ENCODE results near the gene ZNF827.

The ZNF827 gene

DNA sequence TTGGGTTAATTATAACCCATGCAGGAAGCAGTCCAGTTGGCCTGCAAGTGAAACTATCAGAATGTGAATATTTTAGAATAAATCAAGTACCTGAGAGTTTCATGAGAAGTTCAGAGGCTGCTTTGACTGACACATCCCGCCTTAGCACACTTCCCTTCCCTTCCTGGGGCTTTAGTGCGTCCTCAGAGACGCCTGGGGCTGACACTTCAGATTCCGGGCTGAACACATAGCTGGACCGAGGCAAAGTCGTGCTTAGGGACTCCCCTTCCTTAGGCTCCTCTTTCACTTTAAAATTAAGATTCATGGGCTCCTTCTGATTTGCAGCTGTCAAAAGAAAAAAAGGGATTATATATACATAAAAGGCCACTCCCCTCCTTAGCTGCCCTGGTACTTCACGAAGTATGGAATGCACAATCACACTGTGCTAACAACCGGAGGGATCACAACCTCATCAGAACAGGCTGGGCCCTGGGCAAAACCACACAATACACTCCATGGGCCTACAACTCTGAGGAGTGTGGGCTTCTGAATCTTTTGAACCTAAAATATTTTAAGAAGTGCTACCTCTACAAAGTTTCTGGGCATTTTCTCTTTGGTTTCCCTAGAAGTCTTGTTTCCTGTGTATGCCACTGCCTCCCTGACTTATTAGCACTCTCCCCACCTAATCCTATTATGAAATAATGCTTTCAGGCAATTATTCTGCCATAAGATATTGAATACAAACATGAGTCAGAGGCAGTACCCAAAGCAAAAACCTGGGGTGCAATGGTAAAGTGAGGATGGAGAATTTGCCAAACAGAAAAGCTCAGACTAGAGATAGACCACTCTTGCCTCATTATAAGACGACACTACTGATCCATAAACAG, 68.2 kb downstream of the ZNF827 start:
- peaks cover 5% of the 10 kb centered on the region; the same call in 1 of the 2 replicates for H3K4me1 ChIP-seq (ENCODE audit: insufficient read depth, low read length)
- H3K36me3 ChIP-seq (ENCODE audit: insufficient read depth, low read length): peaks cover 6% of the 10 kb centered on the region; the same call in 1 of the 2 replicates
- H3K9me3 ChIP-seq (ENCODE audit: control insufficient read depth, insufficient read depth, low read length): no peaks in the 10 kb centered on the region
- no peak overlapping the region for H3K9ac ChIP-seq (ENCODE audit: low read depth, low read length)

DNA sequence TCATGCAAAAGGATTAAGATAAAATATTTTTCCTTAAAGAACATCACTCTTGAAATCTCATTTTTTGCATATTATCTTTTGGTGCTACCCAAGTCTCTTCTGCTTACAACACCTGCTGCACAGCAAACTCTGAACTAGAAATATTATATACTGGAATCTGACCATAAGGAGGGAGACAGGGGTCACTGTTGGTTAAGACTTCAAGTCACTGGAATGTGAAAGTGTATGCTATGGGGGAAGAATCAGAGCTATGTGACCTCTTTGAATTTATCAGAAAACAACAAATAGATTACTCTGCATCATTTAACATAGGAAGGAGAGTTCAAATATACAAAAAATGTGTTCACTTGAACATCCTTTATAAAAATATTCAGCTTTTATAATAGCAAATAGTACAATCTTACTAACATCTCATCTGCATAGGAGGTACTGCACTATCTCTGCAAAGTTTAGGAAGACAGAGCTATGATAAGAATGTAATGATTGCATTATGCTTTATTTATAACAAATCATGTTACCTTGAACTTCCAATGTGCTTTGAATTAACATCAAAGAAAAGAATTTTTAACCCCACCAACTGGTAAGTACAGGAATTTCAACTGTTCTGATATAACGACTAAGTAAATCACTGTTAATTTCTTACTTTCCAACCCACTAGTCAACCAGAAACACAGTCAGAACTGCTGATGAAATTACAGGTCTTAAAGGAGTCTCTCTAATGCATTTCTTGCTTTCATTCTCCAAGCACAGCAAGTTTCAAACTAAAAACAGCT, 69.8 kb downstream of the ZNF827 start:
- Histone ChIP-seq H3K4me1 (ENCODE audit: insufficient read depth, low read length) (peaks cover 5% of the 10 kb centered on the region; the same call in 1 of the 2 replicates), H3K9me3 (ENCODE audit: control insufficient read depth, insufficient read depth, low read length) (no peaks in the 10 kb centered on the region), H3K9ac (ENCODE audit: low read depth, low read length) (no peak overlapping the region), H3K36me3 (ENCODE audit: insufficient read depth, low read length) (peaks cover 6% of the 10 kb centered on the region; the same call in 1 of the 2 replicates)

GRCh38 chr4:145867406-145867805, 71.2 kb downstream of the ZNF827 start:
- Histone ChIP-seq H3K9me3 (ENCODE audit: control insufficient read depth, insufficient read depth, low read length) (no peaks in the 10 kb centered on the region), H3K36me3 (ENCODE audit: insufficient read depth, low read length) (peaks cover 6% of the 10 kb centered on the region; the same call in 1 of the 2 replicates), H3K4me1 (ENCODE audit: insufficient read depth, low read length) (peaks cover 10% of the 10 kb centered on the region; the same call in 1 of the 2 replicates), H3K9ac (ENCODE audit: low read depth, low read length) (no peak overlapping the region)

DNA sequence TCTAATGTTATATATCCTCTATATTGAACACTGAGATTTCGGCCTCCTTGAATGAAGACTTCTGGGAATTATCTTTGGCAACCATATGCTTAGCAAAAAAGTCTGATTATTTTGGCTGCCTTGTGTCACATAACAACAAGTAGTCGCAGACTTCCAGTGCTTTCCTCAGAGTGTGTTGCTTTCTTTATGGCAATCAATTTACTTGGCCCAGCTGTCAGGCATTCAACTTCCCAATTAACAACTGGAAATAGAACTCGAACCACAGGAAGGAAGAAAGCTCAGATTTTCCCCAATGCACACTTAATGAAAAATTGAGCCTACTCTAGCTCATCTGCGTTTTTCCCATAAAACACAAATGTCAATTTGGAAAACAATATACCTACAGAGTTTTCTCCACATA, 71.6 kb downstream of the ZNF827 start:
- H3K36me3 ChIP-seq (ENCODE audit: insufficient read depth, low read length): peaks cover 6% of the 10 kb centered on the region; the same call in 1 of the 2 replicates
- peaks cover 14% of the 10 kb centered on the region; the same call in 1 of the 2 replicates for H3K4me1 ChIP-seq (ENCODE audit: insufficient read depth, low read length)
- H3K9ac ChIP-seq (ENCODE audit: low read depth, low read length): no peak overlapping the region
- H3K9me3 ChIP-seq (ENCODE audit: control insufficient read depth, insufficient read depth, low read length): no peaks in the 10 kb centered on the region

- Histone ChIP-seq H3K9ac (ENCODE audit: low read depth, low read length) (no peak overlapping the region), H3K36me3 (ENCODE audit: insufficient read depth, low read length) (no peaks in the 10 kb centered on the region), H3K4me1 (ENCODE audit: insufficient read depth, low read length) (peaks cover 17% of the 10 kb centered on the region; the same call in 1 of the 2 replicates)
These were observed 73.2 kb downstream of the ZNF827 start for GRCh38 chr4:145865274-145865941.

GRCh38 chr4:145863191-145863590, 75.4 kb downstream of the ZNF827 start:
- peaks cover 17% of the 10 kb centered on the region; the same call in 1 of the 2 replicates for H3K4me1 ChIP-seq (ENCODE audit: insufficient read depth, low read length)
- H3K9me3 ChIP-seq (ENCODE audit: control insufficient read depth, insufficient read depth, low read length): no peaks in the 10 kb centered on the region
- H3K36me3 ChIP-seq (ENCODE audit: insufficient read depth, low read length): no peaks in the 10 kb centered on the region; the same call in 1 of the 2 replicates
- no peak overlapping the region for H3K9ac ChIP-seq (ENCODE audit: low read depth, low read length)

More at GRCh38 chr4:145865274-145865941, 73.2 kb downstream of the ZNF827 start:
- no peaks in the 10 kb centered on the region for H3K9me3 ChIP-seq (ENCODE audit: control insufficient read depth, insufficient read depth, low read length)

GRCh38 chr4:145861336-145862318, 77.0 kb downstream of the ZNF827 start:
- Histone ChIP-seq H3K4me1 (ENCODE audit: insufficient read depth, low read length) (peaks cover 17% of the 10 kb centered on the region; the same call in 1 of the 2 replicates), H3K9me3 (ENCODE audit: control insufficient read depth, insufficient read depth, low read length) (no peaks in the 10 kb centered on the region), H3K36me3 (ENCODE audit: insufficient read depth, low read length) (no peaks in the 10 kb centered on the region; the same call in 1 of the 2 replicates), H3K9ac (ENCODE audit: low read depth, low read length) (no peak overlapping the region)

DNA sequence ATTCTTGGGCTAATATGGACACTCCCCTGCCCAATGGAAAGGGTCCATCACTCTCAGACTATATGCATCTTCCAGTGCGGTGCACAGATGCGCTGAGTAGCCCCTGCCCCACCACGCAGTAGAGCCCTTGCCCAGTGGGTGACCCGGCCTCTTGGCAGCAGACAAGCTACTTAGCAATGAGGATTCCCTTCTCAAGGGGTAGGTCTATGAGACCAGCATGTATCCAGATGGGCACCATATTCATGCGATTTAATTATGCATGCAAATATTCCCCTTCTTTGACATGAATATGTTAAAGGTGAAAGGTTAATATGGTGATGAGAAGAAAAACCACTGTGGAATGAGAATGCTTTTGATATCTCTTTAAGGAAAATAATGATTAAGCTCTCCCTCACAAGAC, 77.7 kb downstream of the ZNF827 start:
- H3K9me3 ChIP-seq (ENCODE audit: control insufficient read depth, insufficient read depth, low read length): no peaks in the 10 kb centered on the region
- peaks cover 17% of the 10 kb centered on the region; the same call in 1 of the 2 replicates for H3K4me1 ChIP-seq (ENCODE audit: insufficient read depth, low read length)
- no peak overlapping the region for H3K9ac ChIP-seq (ENCODE audit: low read depth, low read length)
- no peaks in the 10 kb centered on the region; the same call in 1 of the 2 replicates for H3K36me3 ChIP-seq (ENCODE audit: insufficient read depth, low read length)

DNA sequence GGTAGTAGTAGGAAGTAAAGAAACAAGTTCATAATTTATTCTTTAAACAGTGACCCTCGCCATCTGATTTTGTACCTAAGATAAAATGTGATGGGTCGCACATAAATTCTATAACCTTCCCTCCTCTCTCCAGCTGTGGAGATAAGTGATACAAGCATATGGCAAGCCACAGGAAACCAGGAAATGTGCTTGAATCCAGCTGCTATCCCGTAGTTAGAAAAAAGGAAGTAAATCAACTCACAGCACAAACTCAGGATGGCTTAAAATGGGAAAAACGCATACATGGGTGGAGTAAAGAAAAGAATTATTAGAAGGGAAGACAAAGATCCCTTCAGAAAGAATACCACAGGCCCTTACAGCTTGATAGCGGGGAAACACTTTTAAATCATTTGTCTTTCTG, 78.2 kb downstream of the ZNF827 start:
- Histone ChIP-seq H3K9ac (ENCODE audit: low read depth, low read length) (no peak overlapping the region), H3K36me3 (ENCODE audit: insufficient read depth, low read length) (no peaks in the 10 kb centered on the region; the same call in 1 of the 2 replicates), H3K4me1 (ENCODE audit: insufficient read depth, low read length) (peaks cover 13% of the 10 kb centered on the region; the same call in 1 of the 2 replicates), H3K9me3 (ENCODE audit: control insufficient read depth, insufficient read depth, low read length) (no peaks in the 10 kb centered on the region)

GRCh38 chr4:145859926-145860325, 78.7 kb downstream of the ZNF827 start:
- H3K36me3 ChIP-seq (ENCODE audit: insufficient read depth, low read length): peaks cover 2% of the 10 kb centered on the region

GRCh38 chr4:145859426-145859825, 79.2 kb downstream of the ZNF827 start:
- Histone ChIP-seq H3K9me3 (ENCODE audit: control insufficient read depth, insufficient read depth, low read length) (no peaks in the 10 kb centered on the region), H3K4me1 (ENCODE audit: insufficient read depth, low read length) (peaks cover 12% of the 10 kb centered on the region; the same call in 1 of the 2 replicates), H3K9ac (ENCODE audit: low read depth, low read length) (no peak overlapping the region), H3K36me3 (ENCODE audit: insufficient read depth, low read length) (peaks cover 3% of the 10 kb centered on the region)

More at GRCh38 chr4:145859926-145860325, 78.7 kb downstream of the ZNF827 start:
- no peak overlapping the region for H3K9ac ChIP-seq (ENCODE audit: low read depth, low read length)
- peaks cover 12% of the 10 kb centered on the region; the same call in 1 of the 2 replicates for H3K4me1 ChIP-seq (ENCODE audit: insufficient read depth, low read length)
- H3K9me3 ChIP-seq (ENCODE audit: control insufficient read depth, insufficient read depth, low read length): no peaks in the 10 kb centered on the region

DNA sequence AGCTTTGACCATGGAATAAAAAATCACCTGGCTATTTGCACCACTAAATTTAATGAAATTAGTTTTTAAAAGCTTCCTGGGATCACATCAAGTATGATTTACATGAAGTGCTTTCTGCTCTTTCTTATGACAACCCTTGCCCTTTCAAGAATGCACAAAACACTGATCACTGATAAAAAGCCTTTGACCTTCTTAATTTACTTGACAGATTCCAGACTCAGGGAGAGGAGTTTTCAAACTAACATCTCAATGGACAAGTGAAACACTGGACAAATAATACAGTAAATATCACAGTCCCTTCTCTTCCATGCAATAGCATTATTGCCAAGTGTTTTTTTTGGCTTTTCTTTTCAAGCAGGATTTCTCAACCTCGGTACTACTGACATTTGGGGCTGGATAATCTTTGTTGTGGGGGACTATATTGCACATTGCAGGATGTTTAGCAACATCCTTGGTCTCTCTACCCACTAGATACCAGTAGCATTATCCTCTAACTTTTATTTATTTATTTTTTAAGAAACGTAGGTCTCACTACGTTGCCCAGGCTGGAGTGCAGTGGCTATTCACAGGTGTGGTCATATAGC, 86.3 kb downstream of the ZNF827 start:
- H3K36me3 ChIP-seq (ENCODE audit: insufficient read depth, low read length): peaks cover 11% of the 10 kb centered on the region
- H3K9me3 ChIP-seq (ENCODE audit: control insufficient read depth, insufficient read depth, low read length): no peaks in the 10 kb centered on the region
- H3K9ac ChIP-seq (ENCODE audit: low read depth, low read length): no peak overlapping the region
- H3K4me1 ChIP-seq (ENCODE audit: insufficient read depth, low read length): peaks cover 9% of the 10 kb centered on the region; the same call in 1 of the 2 replicates

All from ES-I3 (cell line).